HL-60 (cell line): ENCODE data around the gene KAZN.

Experiments used
- DNase-seq, 2 experiments: peaks; one replicate each; pipeline ENCODE4 v3.0.0-alpha.2; 2010 to 2020; ENCODE audit warnings: low read depth in 1 of 2, low spot score in 1 of 2
- H3K27ac ChIP-seq: fragments of 250-450 bp; sonication (Bioruptor Pico); replicated peaks from 2 replicates; pipeline ENCODE4 v1.5.1; 2020; ENCODE audit warnings: mild to moderate bottlenecking, moderate library complexity
- H3K27me3 ChIP-seq: fragments of 250-450 bp; sonication (Bioruptor Pico); 2 replicates; pipeline ENCODE4 v1.5.1; 2021; ENCODE audit warnings: mild to moderate bottlenecking, moderate library complexity; ENCODE audit not compliant: insufficient read depth, poor library complexity, severe bottlenecking
- H3K4me3 ChIP-seq: replicated peaks from 2 replicates; pipeline ENCODE4 v1.5.1; 2011; ENCODE audit warnings: mild to moderate bottlenecking, control low read depth, low read length; ENCODE audit not compliant: insufficient read depth
- CTCF ChIP-seq: IDR thresholded peaks from one replicate; pipeline ENCODE4 v1.5.1; 2011; ENCODE audit warnings: low read length, control low read depth, inconsistent platforms; ENCODE audit not compliant: insufficient read depth
- GABPA ChIP-seq: IDR thresholded peaks from 2 replicates; pipeline ENCODE4 v1.6.1; 2012; ENCODE audit warnings: low read depth
- POLR2AphosphoS5 ChIP-seq: IDR thresholded peaks from 2 replicates; pipeline ENCODE4 v1.6.1; 2012; ENCODE audit warnings: low read depth
- SPI1 ChIP-seq: IDR thresholded peaks from 2 replicates; pipeline ENCODE4 v1.6.1; 2012; ENCODE audit warnings: low read depth, mild to moderate bottlenecking, borderline replicate concordance
- TF ChIP-seq, protein P1 (sequence below): IDR thresholded peaks from 2 replicates; pipeline ENCODE4 v1.6.1; 2012; ENCODE audit warnings: low read depth; ENCODE audit not compliant: insufficient replicate concordance

Gene KAZN

DNA sequence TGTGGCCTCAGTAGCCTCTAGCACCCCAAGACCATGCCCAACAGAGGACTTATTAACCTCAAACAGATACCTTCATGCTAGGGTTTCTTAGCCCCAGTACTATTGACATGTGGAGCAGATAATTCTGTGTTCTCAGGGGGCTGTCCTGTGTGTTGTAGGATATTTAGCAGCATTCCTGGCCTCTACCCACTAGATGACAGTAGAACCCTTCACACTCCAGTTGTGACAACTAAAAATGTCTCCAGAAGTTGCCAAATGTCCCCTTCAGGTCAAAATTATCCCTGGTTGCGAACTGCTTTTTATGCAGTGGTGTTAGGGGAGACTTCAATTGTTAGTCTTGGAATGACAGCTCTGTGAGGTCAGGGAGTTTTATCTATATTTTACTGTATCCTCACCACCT is 8.1 kb downstream of the KAZN start:
- H3K4me3 ChIP-seq: no peak overlapping the region
- DNase-seq: no peak
- peaks cover 3% of the 10 kb centered on the region for H3K27me3 ChIP-seq
- H3K27ac ChIP-seq: no peak overlapping the region
- no peak for TF ChIP-seq CTCF
- no peak for TF ChIP-seq POLR2AphosphoS5
- TF ChIP-seq, protein P1, sequence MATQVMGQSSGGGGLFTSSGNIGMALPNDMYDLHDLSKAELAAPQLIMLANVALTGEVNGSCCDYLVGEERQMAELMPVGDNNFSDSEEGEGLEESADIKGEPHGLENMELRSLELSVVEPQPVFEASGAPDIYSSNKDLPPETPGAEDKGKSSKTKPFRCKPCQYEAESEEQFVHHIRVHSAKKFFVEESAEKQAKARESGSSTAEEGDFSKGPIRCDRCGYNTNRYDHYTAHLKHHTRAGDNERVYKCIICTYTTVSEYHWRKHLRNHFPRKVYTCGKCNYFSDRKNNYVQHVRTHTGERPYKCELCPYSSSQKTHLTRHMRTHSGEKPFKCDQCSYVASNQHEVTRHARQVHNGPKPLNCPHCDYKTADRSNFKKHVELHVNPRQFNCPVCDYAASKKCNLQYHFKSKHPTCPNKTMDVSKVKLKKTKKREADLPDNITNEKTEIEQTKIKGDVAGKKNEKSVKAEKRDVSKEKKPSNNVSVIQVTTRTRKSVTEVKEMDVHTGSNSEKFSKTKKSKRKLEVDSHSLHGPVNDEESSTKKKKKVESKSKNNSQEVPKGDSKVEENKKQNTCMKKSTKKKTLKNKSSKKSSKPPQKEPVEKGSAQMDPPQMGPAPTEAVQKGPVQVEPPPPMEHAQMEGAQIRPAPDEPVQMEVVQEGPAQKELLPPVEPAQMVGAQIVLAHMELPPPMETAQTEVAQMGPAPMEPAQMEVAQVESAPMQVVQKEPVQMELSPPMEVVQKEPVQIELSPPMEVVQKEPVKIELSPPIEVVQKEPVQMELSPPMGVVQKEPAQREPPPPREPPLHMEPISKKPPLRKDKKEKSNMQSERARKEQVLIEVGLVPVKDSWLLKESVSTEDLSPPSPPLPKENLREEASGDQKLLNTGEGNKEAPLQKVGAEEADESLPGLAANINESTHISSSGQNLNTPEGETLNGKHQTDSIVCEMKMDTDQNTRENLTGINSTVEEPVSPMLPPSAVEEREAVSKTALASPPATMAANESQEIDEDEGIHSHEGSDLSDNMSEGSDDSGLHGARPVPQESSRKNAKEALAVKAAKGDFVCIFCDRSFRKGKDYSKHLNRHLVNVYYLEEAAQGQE: no peak

DNA sequence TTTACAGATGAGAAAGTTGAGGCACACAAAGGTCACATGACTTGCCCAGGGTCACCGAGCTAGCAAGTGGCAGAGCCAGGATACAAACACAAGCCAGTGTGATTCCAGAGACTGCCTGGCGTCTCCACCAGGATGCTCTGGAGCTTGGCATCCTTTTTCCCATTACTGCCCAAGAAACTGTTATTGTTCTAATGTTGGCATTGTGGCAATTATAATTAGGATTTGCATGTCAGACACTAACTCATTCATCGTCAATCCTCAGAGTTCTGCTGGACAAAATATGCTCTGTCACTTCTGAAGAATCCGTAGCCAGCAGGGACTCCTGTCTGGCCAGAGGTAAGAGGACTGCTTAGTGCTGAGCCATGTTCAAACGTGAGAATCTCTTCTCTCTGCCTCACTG is 8.8 kb downstream of the KAZN start:
- H3K27ac ChIP-seq: no peak overlapping the region
- H3K4me3 ChIP-seq: no peak overlapping the region
- TF ChIP-seq, protein P1: no peak
- TF ChIP-seq POLR2AphosphoS5 (no peak), CTCF (no peak), GABPA (no peak), SPI1 (no peak)
- DNase-seq: no peak
- peaks cover 3% of the 10 kb centered on the region for H3K27me3 ChIP-seq

- DNase-seq: no peak
- H3K27me3 ChIP-seq: no peaks in the 10 kb centered on the region
- H3K4me3 ChIP-seq: no peak overlapping the region
- no peak overlapping the region for H3K27ac ChIP-seq
- no peak for TF ChIP-seq CTCF
- TF ChIP-seq POLR2AphosphoS5: no peak
- TF ChIP-seq GABPA: no peak
- no peak for TF ChIP-seq SPI1
- TF ChIP-seq, protein P1: no peak
Observed at GRCh38 chr1:14608308-14608707, 9.8 kb downstream of the KAZN start.
